IPS DF 4.7 (cell line): Measurements from ENCODE around the gene CREB5.

ENCODE experiments used
- DNase-seq: peaks from one replicate; pipeline ENCODE4 v3.0.0-alpha.2; 2013; ENCODE audit warnings: low spot score; ENCODE audit errors: extremely low read depth

CREB5 gene

DNA sequence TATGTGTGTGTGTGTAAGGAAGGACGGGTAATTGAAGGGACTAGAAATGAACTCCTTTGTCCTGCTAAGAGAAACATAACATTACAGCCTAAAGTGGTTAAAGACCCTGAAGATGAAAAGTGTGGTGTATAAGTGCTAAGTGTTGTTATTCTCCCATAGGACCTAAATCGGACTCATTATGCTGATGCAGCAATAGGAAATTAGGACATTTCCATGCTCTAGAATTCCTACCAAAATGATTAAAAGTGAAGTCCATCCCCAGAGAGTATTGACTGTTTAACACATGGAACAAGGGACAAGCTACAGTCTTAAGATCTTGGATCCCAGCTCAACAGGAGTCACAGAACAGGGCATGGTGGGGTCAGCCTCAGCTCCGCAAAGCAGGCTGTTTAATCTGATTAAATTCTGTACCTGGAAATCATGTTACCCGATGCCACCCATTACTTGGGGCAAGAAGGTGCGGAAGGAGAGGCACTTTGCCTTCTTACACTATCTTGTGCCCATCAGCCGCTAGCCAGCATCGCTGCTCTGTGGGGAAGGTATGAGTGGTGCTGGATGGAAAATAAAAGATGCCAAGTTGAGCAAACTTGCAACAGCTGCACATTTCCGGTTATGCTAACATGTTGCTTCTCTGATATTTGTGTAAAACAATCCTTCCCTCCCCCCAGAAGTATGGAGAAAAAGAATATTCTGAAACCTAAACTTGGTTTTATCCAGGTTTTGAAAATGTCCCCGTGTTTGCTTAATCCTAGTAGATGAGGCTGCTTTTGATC is 100.5 kb downstream of the CREB5 start:
- no peak for DNase-seq

DNA sequence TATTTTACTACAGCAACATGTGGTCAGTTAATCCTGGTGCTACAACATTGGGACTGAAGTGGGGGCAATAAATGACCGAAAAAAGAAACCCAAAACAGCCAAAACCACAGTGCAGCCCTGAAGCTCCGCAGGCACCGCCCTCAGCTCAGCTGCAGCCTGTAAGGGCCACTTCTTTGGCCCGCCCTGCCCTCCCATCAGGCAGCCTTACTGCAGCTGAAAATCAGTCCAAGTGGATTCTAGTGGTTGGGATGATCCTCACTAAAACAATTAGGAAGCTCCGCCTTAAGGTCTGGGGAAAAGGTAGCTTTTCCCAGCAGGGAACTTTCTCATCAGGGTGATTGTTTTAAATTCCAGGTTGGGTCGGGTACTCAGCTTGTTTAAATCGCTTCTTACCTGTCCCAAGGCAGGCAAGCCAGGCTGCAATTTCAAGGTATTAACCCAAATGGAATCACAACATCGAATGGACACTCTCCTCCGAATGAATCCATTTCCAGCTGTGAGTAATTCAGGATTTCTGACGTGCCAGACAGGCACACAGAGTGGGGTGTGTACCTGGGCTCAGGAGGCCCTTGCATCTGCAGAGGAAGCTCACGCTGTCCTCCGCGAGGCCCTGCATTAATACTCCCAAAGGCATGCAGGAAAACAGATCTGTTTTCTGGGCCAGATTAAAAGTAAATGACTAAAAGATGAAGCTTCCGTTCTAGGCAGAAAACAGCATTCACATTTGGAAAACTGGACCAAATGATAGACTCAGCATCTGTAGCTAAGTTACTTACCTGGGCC is 104.3 kb downstream of the CREB5 start:
- DNase-seq: no peak

DNA sequence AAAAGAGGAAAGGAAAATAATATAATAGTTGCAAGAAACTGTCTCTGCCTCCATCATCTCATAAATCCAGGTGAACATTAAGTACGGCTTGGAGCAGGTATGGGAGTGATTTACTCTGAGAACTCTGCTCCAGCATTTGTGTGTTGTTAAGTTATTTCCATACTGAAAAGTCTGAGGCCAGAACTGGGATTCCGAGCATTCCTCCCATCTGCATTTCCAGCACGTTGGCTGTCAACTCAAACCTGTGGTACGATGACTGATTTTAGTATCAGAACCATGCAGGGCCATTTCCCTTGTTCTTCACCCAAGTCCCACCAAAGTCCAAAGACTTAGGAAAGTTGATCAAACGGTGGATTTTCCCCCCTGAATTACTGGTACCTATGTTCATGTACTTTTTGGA is 104.9 kb downstream of the CREB5 start:
- no peak for DNase-seq

DNA sequence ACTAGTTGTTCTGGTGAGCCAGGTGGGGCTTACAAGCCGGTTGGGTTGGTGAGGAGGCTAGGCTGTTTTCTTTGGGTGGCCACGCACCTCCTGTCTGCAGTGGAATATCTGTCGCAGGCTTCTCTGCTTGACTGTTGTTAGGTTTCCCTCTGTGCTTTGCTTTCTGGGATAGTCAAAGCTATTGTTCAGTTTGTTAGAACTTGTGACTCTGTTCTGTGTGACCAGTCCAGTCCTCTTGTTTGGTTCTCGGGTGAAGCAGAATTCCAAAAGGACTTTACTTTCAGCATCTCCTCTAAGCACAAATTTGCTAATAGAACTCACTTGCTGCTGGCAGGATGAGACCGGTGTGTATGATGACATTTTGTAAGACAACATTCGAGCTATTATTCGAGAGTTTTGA is 105.3 kb downstream of the CREB5 start:
- DNase-seq: no peak

DNA sequence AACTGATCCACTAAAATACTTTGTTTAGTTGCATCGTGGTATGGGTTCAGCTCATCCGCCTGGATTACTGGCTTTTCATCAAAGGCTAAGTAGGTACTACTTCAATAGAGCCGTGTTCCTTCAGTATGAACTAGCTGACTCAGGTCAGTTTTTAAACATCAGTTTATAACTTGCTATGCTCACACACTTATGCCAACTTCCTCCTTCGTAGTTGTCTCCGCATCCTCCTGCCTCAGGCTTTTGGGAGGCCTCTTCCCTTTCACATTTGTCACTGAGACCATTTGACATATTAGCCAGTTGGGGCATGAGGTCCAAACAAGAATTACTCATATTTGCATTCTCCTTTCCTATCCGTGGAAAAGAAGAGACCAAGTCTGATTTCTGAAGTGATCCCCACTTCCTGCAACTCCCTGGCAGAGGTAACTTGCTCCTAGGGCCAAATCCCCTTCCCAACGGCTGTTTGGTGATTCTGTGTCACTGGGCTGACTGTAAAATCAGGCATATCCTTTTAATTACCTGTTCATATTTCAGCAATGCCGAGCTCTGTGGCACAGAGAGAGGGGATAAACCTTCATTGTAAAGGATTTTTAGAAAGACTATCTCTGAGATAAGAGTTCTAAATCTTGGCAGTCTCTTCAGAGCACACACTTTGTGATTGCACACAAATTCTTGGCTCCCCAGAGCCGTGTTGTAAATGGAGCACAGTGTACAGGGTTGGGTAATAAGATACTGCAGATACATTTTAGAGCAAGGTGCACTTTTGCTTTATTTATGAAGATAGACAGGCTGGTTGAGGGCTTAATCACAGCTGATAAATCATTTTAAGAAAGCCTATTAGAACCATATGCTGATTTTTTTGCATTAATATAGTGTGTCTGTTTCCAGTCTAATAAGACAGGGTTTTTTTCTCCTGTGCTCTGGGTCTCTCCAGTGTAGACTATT is 108.0 kb downstream of the CREB5 start:
- no peak for DNase-seq

DNA sequence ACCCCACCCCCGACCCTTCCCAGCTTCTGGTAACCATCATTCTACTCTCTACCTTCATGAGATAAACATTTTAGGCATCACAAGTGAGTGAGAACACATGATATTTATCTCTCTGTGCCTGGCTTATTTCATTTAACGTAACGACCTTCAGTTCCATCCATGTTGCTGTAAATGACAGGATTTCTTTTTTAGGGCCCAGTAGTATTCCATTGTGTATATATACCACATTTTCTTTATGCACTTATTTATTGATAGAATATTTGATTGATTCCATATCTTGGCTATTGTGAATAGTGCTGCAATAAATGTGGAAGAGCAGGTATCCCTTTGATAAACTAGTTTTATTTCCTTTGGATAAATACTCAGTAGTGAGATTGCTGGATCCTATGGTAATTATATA is 112.7 kb downstream of the CREB5 start:
- DNase-seq: no peak

DNA sequence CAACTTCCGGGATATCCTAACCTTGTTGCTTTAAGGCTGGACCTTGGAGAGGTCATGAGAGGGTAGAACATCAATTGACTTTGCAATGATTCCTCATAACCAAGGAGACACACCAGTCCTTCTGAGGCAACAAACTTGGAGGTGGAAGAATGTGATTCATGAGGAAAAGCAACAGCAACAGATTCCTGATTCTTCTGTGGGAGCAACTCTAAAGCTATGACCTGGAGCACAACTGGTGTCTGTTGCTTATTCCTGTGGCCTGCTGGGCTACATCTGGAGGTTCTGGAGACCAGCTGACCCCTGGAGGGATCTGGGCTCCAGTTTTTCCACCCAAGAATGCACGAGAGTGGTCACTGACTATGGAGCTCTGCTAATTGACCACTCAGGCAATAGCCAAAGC is 116.6 kb downstream of the CREB5 start:
- no peak for DNase-seq

DNA sequence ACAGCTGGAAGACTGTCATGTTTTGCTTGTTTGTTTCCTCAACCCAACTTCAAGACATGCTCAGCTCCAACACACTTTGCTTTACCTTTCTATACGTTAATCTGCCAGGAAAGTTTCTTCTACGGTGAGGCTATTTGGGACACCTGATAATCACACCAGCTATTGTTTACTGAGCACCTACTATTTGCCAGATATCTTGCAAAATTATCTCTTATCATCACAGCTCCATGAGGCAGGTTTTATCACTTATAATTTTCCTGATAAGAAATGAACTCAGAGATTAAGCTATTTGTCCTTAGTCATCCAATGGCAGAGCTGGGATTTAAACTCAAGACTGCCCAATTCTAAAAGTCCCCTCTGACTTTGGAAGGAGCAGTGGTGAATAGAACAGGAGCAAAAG is 117.4 kb downstream of the CREB5 start:
- DNase-seq: no peak

DNA sequence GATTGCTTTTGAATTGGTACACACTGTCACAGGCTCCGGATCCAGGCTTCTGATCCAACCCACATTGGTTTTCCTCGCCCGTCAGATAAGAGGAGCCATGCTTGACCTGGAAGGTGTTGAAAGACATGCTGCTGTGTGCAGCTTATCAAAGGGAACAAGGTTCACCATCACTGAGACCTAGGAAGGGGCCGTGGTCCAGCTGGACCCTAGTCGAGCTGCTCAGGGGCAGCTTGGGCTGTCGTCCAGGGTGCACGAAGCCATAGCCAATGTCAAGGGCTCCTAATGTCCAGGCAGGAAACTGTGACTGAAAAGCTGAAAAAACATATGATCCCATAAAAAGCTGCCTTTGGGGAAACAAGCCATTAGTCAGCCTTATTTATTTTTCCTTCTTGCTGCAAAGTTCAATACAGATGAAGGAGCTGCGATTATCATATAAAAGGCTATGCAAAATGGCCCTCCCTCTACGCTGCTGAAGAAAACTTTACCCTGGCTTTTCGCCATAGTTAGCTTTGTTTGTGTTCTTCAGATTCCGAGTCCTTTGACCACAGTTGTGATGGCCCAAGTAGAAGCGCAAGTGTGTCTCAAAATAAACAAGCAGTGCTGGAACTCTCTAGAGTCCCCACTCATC is 118.0 kb downstream of the CREB5 start:
- DNase-seq: no peak

DNA sequence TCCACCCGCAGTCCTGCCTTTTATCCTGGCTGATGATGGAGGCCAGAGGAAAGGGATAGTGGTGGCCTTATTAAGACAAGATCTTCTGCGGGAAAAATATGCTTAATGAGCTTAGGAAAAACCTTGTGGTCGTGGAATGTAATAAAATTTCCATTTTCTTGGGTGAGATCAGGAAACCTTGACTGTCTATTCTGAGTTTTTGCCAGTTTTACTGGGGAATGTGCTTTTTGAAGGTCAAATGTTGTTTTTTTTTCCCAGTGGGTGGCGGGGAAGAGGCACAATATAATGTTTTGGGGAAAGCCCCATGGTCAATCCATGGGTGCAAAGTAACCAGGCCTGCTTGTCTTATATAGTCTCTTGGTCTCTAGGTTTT is 118.5 kb downstream of the CREB5 start:
- no peak for DNase-seq

DNA sequence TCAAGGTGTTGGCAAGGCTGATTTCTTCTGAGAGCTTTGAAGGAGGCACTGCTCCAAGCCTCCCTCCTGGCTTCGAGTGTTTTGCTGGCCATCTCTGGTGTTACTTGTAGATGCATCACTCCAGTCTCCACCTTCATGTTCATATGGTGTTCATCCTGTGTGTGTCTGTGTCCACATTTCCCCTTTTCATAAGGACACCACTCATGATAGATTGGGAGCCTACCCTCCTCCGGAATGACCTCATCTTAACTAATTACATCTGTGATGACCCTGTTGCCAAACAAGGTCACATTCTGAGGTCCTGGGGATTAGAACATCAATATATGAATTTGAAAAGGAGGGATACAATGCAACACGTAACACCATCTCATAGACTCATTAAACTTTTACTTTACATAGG is 119.0 kb downstream of the CREB5 start:
- no peak for DNase-seq

DNA sequence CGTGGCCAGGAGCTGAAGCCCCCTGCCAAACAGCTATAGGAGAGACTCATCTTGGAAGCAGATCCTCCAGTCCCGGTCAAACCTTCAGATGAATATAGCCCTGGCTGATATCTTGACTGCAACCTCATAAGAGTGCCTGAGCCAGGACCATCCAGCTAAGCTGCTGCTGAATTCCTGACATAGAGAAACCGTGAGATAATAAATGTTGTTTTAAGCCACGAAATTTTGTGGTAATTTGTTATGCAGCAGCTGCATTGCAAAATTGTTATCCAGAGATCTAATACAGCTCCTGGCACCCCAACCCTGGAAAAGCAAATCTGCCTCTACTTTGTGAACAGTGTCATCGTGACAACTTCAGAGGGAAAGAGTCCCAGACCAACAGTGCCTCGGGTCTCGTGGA is 119.9 kb downstream of the CREB5 start:
- no peak for DNase-seq

DNA sequence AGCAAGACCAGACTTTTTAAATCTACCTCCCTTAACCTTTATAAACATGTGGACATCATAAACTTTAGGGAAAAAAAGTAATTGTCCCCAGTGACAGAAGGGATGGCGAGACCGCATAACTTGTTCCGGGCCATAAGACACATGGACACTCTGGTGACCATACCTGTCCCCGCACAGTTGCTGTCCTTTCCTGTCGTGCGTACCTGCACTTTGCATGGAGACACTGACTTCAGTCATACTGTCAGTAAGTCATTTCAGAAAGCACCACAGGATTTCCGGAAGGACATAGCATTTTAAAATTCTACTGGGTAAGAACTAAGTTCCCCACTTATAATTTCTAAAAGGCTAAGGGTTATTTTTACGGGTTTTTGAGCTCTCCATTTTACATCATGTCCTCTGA is 120.9 kb downstream of the CREB5 start:
- DNase-seq: no peak

DNA sequence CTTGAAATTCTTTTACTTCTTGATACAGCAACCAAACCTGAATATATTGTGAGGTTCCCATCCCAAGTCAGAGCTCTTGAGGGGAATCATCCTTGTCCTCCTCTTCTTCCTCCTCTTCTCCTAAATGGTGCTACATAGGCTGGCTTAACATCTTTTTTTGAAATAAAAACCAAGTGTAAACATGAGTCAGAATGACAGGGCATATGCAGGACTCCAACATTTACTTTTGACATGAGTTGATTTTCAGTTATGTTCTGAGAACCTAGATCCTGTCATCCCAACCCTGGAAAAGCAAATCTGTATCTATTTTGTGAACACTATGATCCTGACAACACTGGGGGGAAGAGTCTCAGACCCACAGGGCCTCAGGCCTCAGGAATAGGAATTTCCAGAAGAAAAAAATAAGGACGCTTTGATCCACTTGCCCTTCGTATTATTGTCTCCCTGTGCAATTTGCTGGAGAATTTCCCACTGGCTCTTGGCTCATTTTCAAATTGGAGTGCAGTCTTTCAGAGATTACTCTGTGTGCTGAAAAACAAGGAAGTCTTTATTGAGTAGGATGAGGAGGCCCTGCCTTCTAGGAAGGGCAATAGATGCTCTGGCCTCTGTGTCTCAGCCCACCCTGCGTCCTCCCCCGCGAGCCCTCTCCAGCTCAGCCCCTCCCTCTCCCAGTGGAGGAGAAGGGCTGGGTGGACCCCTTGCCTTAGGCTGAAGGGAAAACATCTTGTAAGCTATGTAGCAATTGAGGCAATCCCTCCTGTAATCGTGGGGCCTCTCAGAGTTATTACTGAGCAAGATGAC is 121.6 kb downstream of the CREB5 start:
- DNase-seq: no peak

DNA sequence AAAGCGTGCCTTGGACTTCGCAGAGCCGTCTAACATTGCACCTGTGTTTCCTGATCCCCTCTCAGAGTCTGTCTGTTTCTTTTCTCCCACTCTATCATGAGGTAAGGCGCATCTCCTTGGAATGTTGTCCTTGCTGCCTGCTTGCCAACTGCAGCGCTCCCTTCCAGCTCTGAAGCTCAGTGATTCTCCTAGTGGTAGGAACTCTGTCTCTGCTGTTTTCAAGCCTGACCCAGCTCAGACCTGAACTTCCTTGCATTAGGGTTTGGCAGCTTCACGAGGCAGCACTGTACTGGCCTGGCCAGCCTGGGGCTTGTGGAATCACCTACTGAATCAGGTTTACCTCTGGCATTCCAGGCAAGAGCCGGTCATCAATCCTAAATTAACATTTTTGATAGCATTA is 123.9 kb downstream of the CREB5 start:
- DNase-seq: peak; percentile 62

DNA sequence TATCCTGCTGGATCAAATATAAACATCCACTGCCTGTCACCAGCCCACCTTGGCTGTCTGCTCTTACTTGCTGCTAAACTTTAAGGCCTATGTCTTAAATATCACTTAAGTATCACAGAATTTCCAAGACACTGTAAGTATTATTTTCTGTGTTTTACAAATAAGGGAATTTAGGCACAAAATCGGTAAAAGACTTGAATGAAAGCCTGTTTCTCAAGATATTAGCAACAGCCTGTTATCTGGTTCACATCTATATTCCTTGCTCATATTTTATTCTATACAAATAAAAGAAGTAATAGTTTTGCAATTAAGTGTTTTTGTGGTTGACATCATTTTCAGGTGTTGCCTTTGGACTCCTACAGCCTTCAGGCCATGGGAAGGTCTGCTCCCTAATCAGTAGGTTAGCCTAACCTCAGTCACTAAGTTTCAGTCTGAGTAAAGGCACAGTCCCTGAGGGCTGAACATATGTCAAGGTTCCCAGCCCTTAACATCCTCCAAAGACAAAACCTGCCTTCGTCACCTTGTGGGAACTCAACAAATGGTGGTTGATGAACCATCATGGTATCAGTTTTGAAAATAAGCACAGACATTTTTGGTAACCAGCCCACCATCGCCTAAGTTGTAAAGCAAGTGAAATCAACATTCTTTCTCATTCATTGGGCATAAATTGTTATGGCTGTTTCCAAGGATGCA is 127.1 kb downstream of the CREB5 start:
- DNase-seq: no peak

DNA sequence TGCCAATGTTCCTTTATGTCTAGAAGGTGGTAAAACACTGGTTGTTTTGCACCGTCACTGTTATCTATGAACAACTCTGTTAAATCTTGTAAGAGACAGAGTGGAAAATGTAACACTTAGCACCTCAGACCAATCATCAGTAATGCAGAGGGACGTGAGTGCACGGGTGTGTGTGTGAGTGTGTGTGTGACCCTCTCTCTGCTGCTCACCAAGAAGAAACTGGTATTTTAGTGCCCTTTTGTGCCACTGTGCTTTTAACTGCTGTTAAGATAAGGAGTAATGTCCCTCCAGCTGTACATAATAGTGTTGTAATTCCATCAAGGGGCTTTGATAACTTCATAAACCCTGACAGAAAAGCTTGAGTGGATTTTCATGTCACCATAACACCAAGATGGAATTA is 130.1 kb downstream of the CREB5 start:
- no peak for DNase-seq

DNA sequence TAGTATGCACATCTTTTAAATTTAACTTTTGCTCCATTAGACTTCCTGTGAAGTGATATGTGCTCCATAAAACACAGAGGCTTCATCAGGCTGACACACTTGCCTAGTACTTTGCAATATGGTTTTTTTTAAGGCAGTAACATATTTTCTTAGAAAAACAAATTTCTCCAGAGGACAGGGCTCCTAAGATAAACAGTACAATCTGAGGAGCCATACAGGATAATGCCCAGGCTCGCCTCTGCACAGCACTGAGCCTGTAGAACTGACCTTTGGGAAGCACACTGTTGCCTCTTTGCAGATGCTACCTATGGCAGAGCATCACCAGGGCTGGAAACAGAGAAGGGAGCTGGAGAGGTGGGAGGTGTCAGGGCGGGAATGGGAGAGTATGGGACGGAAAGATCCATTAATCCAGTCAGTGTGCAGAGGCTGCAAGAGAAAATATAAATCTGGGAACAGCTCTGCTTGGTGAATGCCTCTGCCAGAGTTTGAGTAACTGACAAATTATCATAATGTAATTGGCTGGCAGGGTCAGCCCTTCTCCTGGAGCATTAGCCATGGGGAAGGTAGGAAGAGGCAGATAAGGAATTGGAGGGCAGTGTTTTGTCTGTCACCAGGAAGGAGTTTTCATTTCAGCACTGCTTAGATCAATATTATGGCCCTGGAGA is 132.3 kb downstream of the CREB5 start:
- DNase-seq: no peak

DNA sequence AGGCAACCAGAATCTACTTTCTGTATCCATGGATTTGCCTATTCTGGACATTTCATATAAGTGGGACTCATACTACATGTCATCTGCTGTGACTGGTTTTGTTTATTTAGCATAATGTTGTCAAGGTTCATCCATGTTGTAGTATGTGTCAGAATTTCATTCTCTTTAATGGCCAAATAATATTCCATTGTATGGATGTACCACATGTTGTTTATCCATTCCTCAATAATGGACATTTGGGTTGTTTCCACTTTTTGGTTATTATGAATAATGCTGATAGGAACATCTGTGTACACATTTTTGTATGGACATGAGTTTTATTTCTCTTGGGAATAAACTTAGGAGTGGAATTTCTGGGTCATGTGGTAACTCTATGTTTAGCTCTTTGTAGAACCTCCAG is 133.7 kb downstream of the CREB5 start:
- no peak for DNase-seq

DNA sequence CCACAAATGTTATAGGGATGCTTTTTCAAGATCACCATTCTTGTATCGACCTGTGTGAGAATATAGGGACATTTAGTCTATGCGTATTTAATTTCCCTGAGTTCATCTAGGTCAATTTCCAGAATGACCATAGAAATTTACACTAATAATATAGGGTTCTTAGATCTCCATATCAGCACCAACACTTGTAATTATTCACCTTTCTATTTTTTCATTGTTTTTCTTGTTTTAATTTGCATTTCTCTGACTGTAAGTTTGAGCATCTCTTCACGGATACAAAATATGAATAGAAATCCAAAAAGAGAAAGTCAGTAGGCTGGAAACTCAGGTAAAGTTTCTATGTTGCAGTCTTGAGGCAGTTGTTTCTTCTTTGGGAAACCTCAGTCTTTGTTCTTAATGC is 134.8 kb downstream of the CREB5 start:
- no peak for DNase-seq
